H9 (cell line): ENCODE data around the gene CSMD2. TPM values are rescaled to one million over a fixed set of nuclear protein-coding genes. Genes with fewer than 3 reads are reported as not detected.

Experiments
- DNase-seq: peaks from one replicate; pipeline ENCODE4 v3.0.0-alpha.2; 2017
- H2AFZ ChIP-seq: one replicate; pipeline ENCODE4 v1.6.1; 2013; ENCODE audit warnings: mild to moderate bottlenecking, low read length, control low read depth, moderate library complexity
- H2AK5ac ChIP-seq: 2 replicates; pipeline ENCODE4 v1.6.1; 2013; ENCODE audit warnings: low read length, control low read depth, mixed read lengths; ENCODE audit not compliant: insufficient read length
- H2BK120ac ChIP-seq: one replicate; pipeline ENCODE4 v1.6.1; 2013; ENCODE audit warnings: low read depth, mild to moderate bottlenecking, low read length, control low read depth, inconsistent platforms; ENCODE audit not compliant: poor library complexity, severe bottlenecking
- H2BK12ac ChIP-seq: 2 replicates; pipeline ENCODE4 v1.6.1; 2013; ENCODE audit warnings: low read length, control low read depth, mixed read lengths, low read depth; ENCODE audit not compliant: insufficient read length
- H2BK15ac ChIP-seq: 2 replicates; pipeline ENCODE4 v1.6.1; 2013; ENCODE audit warnings: low read depth, low read length, control low read depth
- H2BK20ac ChIP-seq: one replicate; pipeline ENCODE4 v1.6.1; 2013; ENCODE audit warnings: low read depth, mild to moderate bottlenecking, low read length, control low read depth, inconsistent platforms; ENCODE audit not compliant: poor library complexity, severe bottlenecking
- H2BK5ac ChIP-seq: 2 replicates; pipeline ENCODE4 v1.6.1; 2013; ENCODE audit warnings: low read length, control low read depth, mixed read lengths; ENCODE audit not compliant: insufficient read length
- H3K14ac ChIP-seq: 2 replicates; pipeline ENCODE4 v1.6.1; 2013; ENCODE audit warnings: low read length, control low read depth; ENCODE audit not compliant: insufficient read depth
- H3K18ac ChIP-seq: 2 replicates; pipeline ENCODE4 v1.6.1; 2013; ENCODE audit warnings: low read depth, mild to moderate bottlenecking, mixed read lengths, low read length, control low read depth; ENCODE audit not compliant: insufficient read length
- H3K23ac ChIP-seq: 2 replicates; pipeline ENCODE4 v1.6.1; 2013; ENCODE audit warnings: low read length, control low read depth, mixed read lengths, low read depth; ENCODE audit not compliant: insufficient read length
- H3K23me2 ChIP-seq: 2 replicates; pipeline ENCODE4 v1.6.1; 2013; ENCODE audit warnings: low read depth, mild to moderate bottlenecking, mixed read lengths, low read length, control low read depth; ENCODE audit not compliant: insufficient read length, poor library complexity, severe bottlenecking
- H3K27ac ChIP-seq: 2 replicates; pipeline ENCODE4 v1.5.1; 2013; ENCODE audit warnings: low read length, control low read depth, mixed read lengths, low read depth; ENCODE audit not compliant: insufficient read length
- H3K27me3 ChIP-seq: 2 replicates; pipeline ENCODE4 v1.6.1; 2013; ENCODE audit warnings: low read length, control low read depth, inconsistent platforms; ENCODE audit not compliant: insufficient read depth
- H3K4ac ChIP-seq: 2 replicates; pipeline ENCODE4 v1.6.1; 2013; ENCODE audit warnings: low read depth, mild to moderate bottlenecking, control low read depth, inconsistent platforms, low read length, moderate library complexity
- H3K4me1 ChIP-seq: 2 replicates; pipeline ENCODE4 v1.6.1; 2013; ENCODE audit warnings: low read length, control low read depth, inconsistent platforms; ENCODE audit not compliant: insufficient read depth
- H3K4me2 ChIP-seq: 2 replicates; pipeline ENCODE4 v1.6.1; 2013; ENCODE audit warnings: low read length, control low read depth, mixed read lengths; ENCODE audit not compliant: insufficient read length, insufficient read depth
- H3K56ac ChIP-seq: 2 replicates; pipeline ENCODE4 v1.6.1; 2013; ENCODE audit warnings: low read depth, mild to moderate bottlenecking, mixed read lengths, low read length, control low read depth; ENCODE audit not compliant: insufficient read length
- H3K79me1 ChIP-seq: 2 replicates; pipeline ENCODE4 v1.6.1; 2013; ENCODE audit warnings: low read depth, mild to moderate bottlenecking, moderate library complexity, low read length, control low read depth, inconsistent platforms; ENCODE audit not compliant: insufficient read depth, poor library complexity, severe bottlenecking
- H3K79me2 ChIP-seq: 2 replicates; pipeline ENCODE4 v1.6.1; 2013; ENCODE audit warnings: low read length, control low read depth, inconsistent platforms; ENCODE audit not compliant: insufficient read depth
- H3K9ac ChIP-seq: 2 replicates; pipeline ENCODE4 v1.6.1; 2013; ENCODE audit warnings: low read length, control low read depth, mixed read lengths; ENCODE audit not compliant: insufficient read length; ENCODE audit errors: extremely low read depth
- H3K9me3 ChIP-seq: one replicate; pipeline ENCODE4 v1.6.1; 2013; ENCODE audit warnings: low read depth, low read length, inconsistent platforms; ENCODE audit not compliant: control insufficient read depth
- H3T11ph ChIP-seq: one replicate; pipeline ENCODE4 v1.6.1; 2013; ENCODE audit warnings: mild to moderate bottlenecking, low read length, control low read depth, inconsistent platforms
- H4K20me1 ChIP-seq: one replicate; pipeline ENCODE4 v1.6.1; 2013; ENCODE audit not compliant: control insufficient read depth, insufficient read length, insufficient read depth
- H4K5ac ChIP-seq: 2 replicates; pipeline ENCODE4 v1.6.1; 2013; ENCODE audit warnings: low read depth, mild to moderate bottlenecking, mixed read lengths, low read length, control low read depth; ENCODE audit not compliant: insufficient read length
- H4K8ac ChIP-seq: replicated peaks from 2 replicates; pipeline ENCODE4 v1.6.1; 2013; ENCODE audit warnings: low read length, control low read depth, mixed read lengths, low read depth; ENCODE audit not compliant: insufficient read length
- H4K91ac ChIP-seq: 2 replicates; pipeline ENCODE4 v1.6.1; 2013; ENCODE audit warnings: low read depth, mild to moderate bottlenecking, moderate library complexity, mixed read lengths, low read length, control low read depth; ENCODE audit not compliant: insufficient read length
- H3K27ac Mint-ChIP-seq, 3 experiments: 2 replicates in 2 of 3; 3 replicates in 1 of 3; pipeline ENCODE4 v1.8.0; 2020 to 2021; ENCODE audit warnings: mixed read lengths in 3 of 3, mild to moderate bottlenecking in 1 of 3, moderate library complexity in 1 of 3
- H3K27me3 Mint-ChIP-seq: 2 replicates; pipeline ENCODE4 v1.8.0; 2021; ENCODE audit warnings: low read depth, mild to moderate bottlenecking, moderate library complexity, mixed read lengths
- H3K36me3 Mint-ChIP-seq, 3 experiments: 2 replicates in 2 of 3; 3 replicates in 1 of 3; pipeline ENCODE4 v1.8.0; 2020 to 2021; ENCODE audit warnings: low read depth in 3 of 3, mixed read lengths in 3 of 3; ENCODE audit not compliant: insufficient read depth in 1 of 3
- H3K4me1 Mint-ChIP-seq, 2 experiments: 2 replicates each; pipeline ENCODE4 v1.8.0; 2020; ENCODE audit warnings: mixed read lengths in 2 of 2
- H3K4me3 Mint-ChIP-seq, 2 experiments: 2 replicates in 1 of 2; 3 replicates in 1 of 2; pipeline ENCODE4 v1.8.0; 2020 to 2021; ENCODE audit warnings: mild to moderate bottlenecking in 2 of 2, mixed read lengths in 2 of 2, moderate library complexity in 1 of 2
- H3K9me3 Mint-ChIP-seq, 2 experiments: 2 replicates in 1 of 2; 3 replicates in 1 of 2; pipeline ENCODE4 v1.8.0; 2020; ENCODE audit warnings: mild to moderate bottlenecking in 2 of 2, mixed read lengths in 2 of 2, moderate library complexity in 1 of 2
- WGBS: extraction: QIAGEN DNeasy Blood & Tissue Kit; methylation state at CpG from one replicate; pipeline ENCODE4 v1.1.7; 2013; ENCODE audit warnings: missing lambda C conversion rate, low lambda C conversion rate, mixed read lengths; ENCODE audit not compliant: insufficient read length; ENCODE audit errors: extremely low coverage; 5-methylcytosine and 5-hydroxymethylcytosine counted together
- total RNA-seq: library from RNA; stranded (reverse); gene quantifications from 2 replicates; pipeline ENCODE4 v1.2.1, GENCODE V29; 2021
- TF ChIP-seq, protein P1 (sequence below): fragments of 200-600 bp; sonication (generic); conservative IDR thresholded peaks from 3 replicates; pipeline ENCODE4 v1.8.0; 2021; ENCODE audit warnings: antibody characterized with exemption, mild to moderate bottlenecking

The CSMD2 gene
- total RNA-seq, 1 experiment from 2014 or later: 6.4 TPM

DNA sequence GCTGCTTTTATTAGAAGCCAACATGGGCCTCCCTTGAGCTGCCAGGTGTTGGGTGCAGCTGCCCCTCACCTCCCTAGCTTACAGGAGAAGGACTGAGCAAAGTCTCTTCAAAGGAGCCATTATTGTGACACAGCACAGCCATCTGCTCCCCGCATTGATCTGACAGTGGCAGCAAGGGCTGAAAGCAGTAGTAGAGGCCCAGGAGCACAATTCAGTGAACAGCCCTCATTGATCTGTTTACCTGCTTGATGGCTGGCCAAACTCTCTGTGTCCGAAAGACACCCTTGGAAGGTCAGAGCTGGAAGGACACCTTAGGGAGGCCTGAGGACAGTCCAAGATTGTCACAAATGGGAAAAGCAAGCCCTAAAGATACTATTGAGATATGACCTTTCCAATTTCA, 286.6 kb downstream of the CSMD2 start:
- H3K27me3 Mint-ChIP-seq: peaks cover 4% of the 10 kb centered on the region
- Histone ChIP-seq H2BK20ac (no peak overlapping the region), H3K79me2 (no peaks in the 10 kb centered on the region), H3K23me2 (no peaks in the 10 kb centered on the region), H3K27me3 (no peaks in the 10 kb centered on the region), H3K27ac (no peak overlapping the region), H2BK5ac (no peak overlapping the region), H3K79me1 (no peaks in the 10 kb centered on the region), H4K91ac (no peak overlapping the region), H3K4me2 (no peak overlapping the region), H3K23ac (no peak overlapping the region), H2AK5ac (no peak overlapping the region), H3K9me3 (no peaks in the 10 kb centered on the region), H3T11ph (no peak overlapping the region), H4K8ac (no peak overlapping the region), H3K4me1 (no peaks in the 10 kb centered on the region), H3K4ac (no peak overlapping the region), H2BK15ac (no peak overlapping the region), H3K18ac (no peak overlapping the region), H4K5ac (no peak overlapping the region), H4K20me1 (no peaks in the 10 kb centered on the region), H2BK12ac (no peak overlapping the region), H3K56ac (no peak overlapping the region), H3K9ac (no peak overlapping the region), H3K14ac (no peak overlapping the region), H2AFZ (no peak overlapping the region), H2BK120ac (no peak overlapping the region)
- 0 out of 7 replicates have a peak overlapping the region, but pooled peaks of 1 of the 3 experiments have one; percentile 20 for H3K27ac Mint-ChIP-seq
- no CpG with 5 or more reads among the region's 2 CpGs for WGBS
- peaks cover 0 to 2% of the 10 kb centered on the region in 2 experiments; a peak in 1 of 5 replicates for H3K9me3 Mint-ChIP-seq
- H3K4me1 Mint-ChIP-seq: no peaks in the 10 kb centered on the region
- TF ChIP-seq, protein P1, sequence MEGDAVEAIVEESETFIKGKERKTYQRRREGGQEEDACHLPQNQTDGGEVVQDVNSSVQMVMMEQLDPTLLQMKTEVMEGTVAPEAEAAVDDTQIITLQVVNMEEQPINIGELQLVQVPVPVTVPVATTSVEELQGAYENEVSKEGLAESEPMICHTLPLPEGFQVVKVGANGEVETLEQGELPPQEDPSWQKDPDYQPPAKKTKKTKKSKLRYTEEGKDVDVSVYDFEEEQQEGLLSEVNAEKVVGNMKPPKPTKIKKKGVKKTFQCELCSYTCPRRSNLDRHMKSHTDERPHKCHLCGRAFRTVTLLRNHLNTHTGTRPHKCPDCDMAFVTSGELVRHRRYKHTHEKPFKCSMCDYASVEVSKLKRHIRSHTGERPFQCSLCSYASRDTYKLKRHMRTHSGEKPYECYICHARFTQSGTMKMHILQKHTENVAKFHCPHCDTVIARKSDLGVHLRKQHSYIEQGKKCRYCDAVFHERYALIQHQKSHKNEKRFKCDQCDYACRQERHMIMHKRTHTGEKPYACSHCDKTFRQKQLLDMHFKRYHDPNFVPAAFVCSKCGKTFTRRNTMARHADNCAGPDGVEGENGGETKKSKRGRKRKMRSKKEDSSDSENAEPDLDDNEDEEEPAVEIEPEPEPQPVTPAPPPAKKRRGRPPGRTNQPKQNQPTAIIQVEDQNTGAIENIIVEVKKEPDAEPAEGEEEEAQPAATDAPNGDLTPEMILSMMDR: no peak
- peaks cover 0 to 1% (median 0%) of the 10 kb centered on the region in 3 experiments; a peak in 3 of 7 replicates for H3K36me3 Mint-ChIP-seq
- no peak for DNase-seq
- no peak overlapping the region for H3K4me3 Mint-ChIP-seq
